Effector memory CD8-positive, alpha-beta T cell (primary cell): ENCODE measurements around the gene PPM1F.
"Not testable (repeated sequence)": the region's sequence is repeated elsewhere in the genome, so short reads cannot be mapped to it uniquely, and the experiment has no call there.

ENCODE experiments used
- ATAC-seq: fragments of 150-1000 bp; cut with Tn5 transposase; replicated peaks from 2 replicates; pipeline ENCODE4 v1.10.0; 2021; ENCODE audit warnings: mild to moderate bottlenecking, moderate library complexity
- DNase-seq, 3 experiments: peaks; one replicate each; pipeline ENCODE4 v3.0.0; 2021
- H3K27ac Mint-ChIP-seq, 2 donors: one replicate each; pipeline ENCODE4 v1.8.0; 2022; ENCODE audit warnings: mild to moderate bottlenecking in 2 of 2, mixed read lengths in 2 of 2, moderate library complexity in 2 of 2
- H3K27me3 Mint-ChIP-seq, 2 donors: one replicate each; pipeline ENCODE4 v1.8.0; 2022; ENCODE audit warnings: mixed read lengths in 2 of 2
- H3K36me3 Mint-ChIP-seq: one replicate; pipeline ENCODE4 v1.8.0; 2022; ENCODE audit warnings: mild to moderate bottlenecking, moderate library complexity, mixed read lengths; ENCODE audit not compliant: insufficient read depth
- H3K4me1 Mint-ChIP-seq, 2 donors: one replicate each; pipeline ENCODE4 v1.8.0; 2022; ENCODE audit warnings: low read depth in 2 of 2, mixed read lengths in 2 of 2
- H3K4me3 Mint-ChIP-seq, 2 donors: one replicate each; pipeline ENCODE4 v1.8.0; 2022; ENCODE audit warnings: mild to moderate bottlenecking in 2 of 2, mixed read lengths in 2 of 2, moderate library complexity in 2 of 2
- H3K9me3 Mint-ChIP-seq, 2 donors: one replicate each; pipeline ENCODE4 v1.8.0; 2022; ENCODE audit warnings: mixed read lengths in 2 of 2

PPM1F gene

GRCh38 chr22:21907638-21908522, 44.8 kb downstream of the PPM1F start:
- Mint-ChIP-seq H3K36me3 (no peaks in the 10 kb centered on the region), H3K27ac (no peak overlapping the region), H3K27me3 (peaks cover 0 to 6% of the 10 kb centered on the region in 2 donors), H3K4me3 (no peak overlapping the region), H3K4me1 (no peaks in the 10 kb centered on the region), H3K9me3 (no peaks in the 10 kb centered on the region)
- ATAC-seq = no peak
- no peak for DNase-seq

GRCh38 chr22:21905234-21905633, 47.4 kb downstream of the PPM1F start:
- peak overlapping the region in 1 of 2 donors; percentile 79 for H3K27ac Mint-ChIP-seq
- not testable (repeated sequence) for DNase-seq, ATAC-seq, H3K36me3 Mint-ChIP-seq, H3K4me3 Mint-ChIP-seq, H3K9me3 Mint-ChIP-seq, H3K27me3 Mint-ChIP-seq, H3K4me1 Mint-ChIP-seq

- H3K4me3 Mint-ChIP-seq = no peak overlapping the region
- no peak for ATAC-seq
- H3K27me3 Mint-ChIP-seq = no peaks in the 10 kb centered on the region
- no peaks in the 10 kb centered on the region for H3K36me3 Mint-ChIP-seq
- no peaks in the 10 kb centered on the region for H3K4me1 Mint-ChIP-seq
- DNase-seq = no peak
- no peaks in the 10 kb centered on the region for H3K9me3 Mint-ChIP-seq
- no peak overlapping the region for H3K27ac Mint-ChIP-seq
Measured at GRCh38 chr22:21904250-21904789, 48.3 kb downstream of the PPM1F start.

GRCh38 chr22:21903283-21903682, 49.4 kb downstream of the PPM1F start:
- H3K4me1 Mint-ChIP-seq = no peaks in the 10 kb centered on the region
- H3K36me3 Mint-ChIP-seq = no peaks in the 10 kb centered on the region
- H3K4me3 Mint-ChIP-seq = no peak overlapping the region
- no peaks in the 10 kb centered on the region for H3K27me3 Mint-ChIP-seq
- H3K9me3 Mint-ChIP-seq = no peaks in the 10 kb centered on the region
- H3K27ac Mint-ChIP-seq = no peak overlapping the region
- DNase-seq (no peak), ATAC-seq (no peak)

GRCh38 chr22:21902296-21903087, 50.2 kb downstream of the PPM1F start:
- no peaks in the 10 kb centered on the region for H3K9me3 Mint-ChIP-seq
- no peak overlapping the region for H3K27ac Mint-ChIP-seq
- no peak overlapping the region for H3K4me3 Mint-ChIP-seq
- no peak for DNase-seq
- H3K4me1 Mint-ChIP-seq = no peaks in the 10 kb centered on the region
- ATAC-seq = no peak
- no peaks in the 10 kb centered on the region for H3K27me3 Mint-ChIP-seq
- H3K36me3 Mint-ChIP-seq = no peaks in the 10 kb centered on the region

GRCh38 chr22:21898354-21898896, 54.2 kb downstream of the PPM1F start:
- Mint-ChIP-seq H3K9me3 (no peaks in the 10 kb centered on the region), H3K27ac (peak overlapping the region in 1 of 2 donors; percentile 15), H3K36me3 (peaks cover 4% of the 10 kb centered on the region), H3K4me3 (no peak overlapping the region), H3K27me3 (no peaks in the 10 kb centered on the region), H3K4me1 (no peaks in the 10 kb centered on the region)
- DNase-seq (no peak), ATAC-seq (no peak)

- ATAC-seq (no peak), DNase-seq (no peak)
- Mint-ChIP-seq H3K9me3 (no peaks in the 10 kb centered on the region), H3K4me3 (no peak overlapping the region), H3K36me3 (peaks cover 4% of the 10 kb centered on the region), H3K27ac (peak overlapping the region in 1 of 2 donors; percentile 22), H3K27me3 (no peaks in the 10 kb centered on the region), H3K4me1 (no peaks in the 10 kb centered on the region)
Measured at GRCh38 chr22:21896951-21897513, 55.6 kb downstream of the PPM1F start.

GRCh38 chr22:21896275-21896674, 56.4 kb downstream of the PPM1F start:
- H3K9me3 Mint-ChIP-seq, DNase-seq, H3K27ac Mint-ChIP-seq, H3K27me3 Mint-ChIP-seq, H3K4me1 Mint-ChIP-seq, H3K36me3 Mint-ChIP-seq, ATAC-seq, H3K4me3 Mint-ChIP-seq: not testable (repeated sequence)

GRCh38 chr22:21894799-21895198, 57.8 kb downstream of the PPM1F start:
- H3K9me3 Mint-ChIP-seq = no peaks in the 10 kb centered on the region
- no peaks in the 10 kb centered on the region for H3K27me3 Mint-ChIP-seq
- ATAC-seq (no peak), DNase-seq (no peak)
- H3K4me3 Mint-ChIP-seq = no peak overlapping the region
- no peaks in the 10 kb centered on the region for H3K4me1 Mint-ChIP-seq
- peaks cover 4% of the 10 kb centered on the region for H3K36me3 Mint-ChIP-seq
- no peak overlapping the region for H3K27ac Mint-ChIP-seq

- no peak for DNase-seq
- no peak overlapping the region for H3K27ac Mint-ChIP-seq
- H3K4me1 Mint-ChIP-seq = no peaks in the 10 kb centered on the region
- H3K36me3 Mint-ChIP-seq = peaks cover 6% of the 10 kb centered on the region
- no peak for ATAC-seq
- H3K27me3 Mint-ChIP-seq = no peaks in the 10 kb centered on the region
- no peaks in the 10 kb centered on the region for H3K9me3 Mint-ChIP-seq
- no peak overlapping the region for H3K4me3 Mint-ChIP-seq
Measured at GRCh38 chr22:21889251-21889990, 63.2 kb downstream of the PPM1F start.

GRCh38 chr22:21887841-21888240, 64.8 kb downstream of the PPM1F start:
- no peak overlapping the region for H3K4me3 Mint-ChIP-seq
- H3K36me3 Mint-ChIP-seq = peaks cover 3% of the 10 kb centered on the region
- DNase-seq (no peak), ATAC-seq (no peak)
- no peaks in the 10 kb centered on the region for H3K4me1 Mint-ChIP-seq
- H3K27ac Mint-ChIP-seq = no peak overlapping the region
- H3K9me3 Mint-ChIP-seq = no peaks in the 10 kb centered on the region
- no peaks in the 10 kb centered on the region for H3K27me3 Mint-ChIP-seq

- ATAC-seq, DNase-seq, H3K27ac Mint-ChIP-seq, H3K36me3 Mint-ChIP-seq, H3K4me3 Mint-ChIP-seq, H3K27me3 Mint-ChIP-seq, H3K9me3 Mint-ChIP-seq, H3K4me1 Mint-ChIP-seq: not testable (repeated sequence)
Measured at GRCh38 chr22:21883930-21884329, 68.7 kb downstream of the PPM1F start.
